H7 (cell line): Measurements from ENCODE around the gene FOXN3. TPM values are rescaled to one million over a fixed set of nuclear protein-coding genes. Genes with fewer than 3 reads are reported as not detected.
"Not testable (repeated sequence)": the region's sequence is repeated elsewhere in the genome, so short reads cannot be mapped to it uniquely, and the experiment has no call there.

Experiments
- DNase-seq: peaks from one replicate; pipeline ENCODE4 v3.0.0; 2012
- H3K27me3 ChIP-seq: 2 replicates; pipeline ENCODE4 v1.6.0; 2011; ENCODE audit warnings: mild to moderate bottlenecking, low read length; ENCODE audit not compliant: control insufficient read depth, insufficient read depth
- H3K36me3 ChIP-seq: replicated peaks from 2 replicates; pipeline ENCODE4 v1.5.1; 2011; ENCODE audit warnings: low read length; ENCODE audit not compliant: control insufficient read depth, insufficient read depth
- H3K4me3 ChIP-seq: 2 replicates; pipeline ENCODE4 v1.5.1; 2011; ENCODE audit warnings: low read depth, mild to moderate bottlenecking, control low read depth, low read length, moderate library complexity; ENCODE audit not compliant: insufficient read depth
- total RNA-seq: library from RNA; depleted of rRNA; stranded (reverse); fragments of >200 nt; shearing (Covaris generic); gene quantifications from 2 replicates; pipeline ENCODE4 v1.2.3, GENCODE V29; 2014

Gene FOXN3
- total RNA-seq, 1 experiment from 2014 or later: 64.6 TPM

DNA sequence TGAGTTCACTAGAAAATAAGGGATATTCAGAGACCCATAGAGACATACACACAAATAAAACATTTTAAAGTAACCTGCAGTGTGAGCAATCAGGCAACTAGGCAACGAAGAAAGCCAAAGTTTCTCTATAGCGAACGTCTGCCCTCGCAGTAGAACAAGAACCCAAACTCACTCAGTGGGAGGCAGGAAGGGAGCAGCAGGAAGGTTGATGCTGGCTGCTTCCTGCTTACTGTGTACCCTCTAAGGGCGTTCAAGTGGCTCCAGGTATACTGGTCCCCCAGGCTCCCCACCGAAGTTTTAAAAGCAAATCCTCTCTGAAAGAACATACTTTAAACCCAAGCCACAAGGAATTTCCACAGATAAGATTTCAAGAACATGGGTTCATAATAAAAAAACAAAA, 249.3 kb downstream of the FOXN3 start:
- H3K36me3 ChIP-seq: peaks cover 2% of the 10 kb centered on the region
- H3K4me3 ChIP-seq: no peak overlapping the region
- DNase-seq: peak; percentile 29
- H3K27me3 ChIP-seq: no peaks in the 10 kb centered on the region

DNA sequence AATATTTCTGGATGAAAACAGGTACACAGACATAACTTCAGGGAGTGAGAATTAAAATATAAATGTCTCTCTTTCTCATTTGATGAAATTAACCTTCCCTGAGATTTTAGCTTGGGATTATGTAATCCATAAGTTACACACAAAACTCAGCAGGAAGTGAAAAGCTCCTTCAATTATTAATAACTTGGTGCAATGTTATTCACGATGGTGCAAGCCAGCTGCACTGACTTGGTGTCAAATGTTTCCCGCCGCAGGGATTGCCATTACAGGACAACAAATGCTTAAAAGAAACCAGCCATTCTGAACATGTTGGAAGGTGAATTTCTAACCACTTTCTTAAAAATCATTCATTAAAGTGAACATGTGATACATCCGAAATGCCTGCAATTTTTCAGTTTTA, 250.4 kb downstream of the FOXN3 start:
- no peaks in the 10 kb centered on the region for H3K27me3 ChIP-seq

DNA sequence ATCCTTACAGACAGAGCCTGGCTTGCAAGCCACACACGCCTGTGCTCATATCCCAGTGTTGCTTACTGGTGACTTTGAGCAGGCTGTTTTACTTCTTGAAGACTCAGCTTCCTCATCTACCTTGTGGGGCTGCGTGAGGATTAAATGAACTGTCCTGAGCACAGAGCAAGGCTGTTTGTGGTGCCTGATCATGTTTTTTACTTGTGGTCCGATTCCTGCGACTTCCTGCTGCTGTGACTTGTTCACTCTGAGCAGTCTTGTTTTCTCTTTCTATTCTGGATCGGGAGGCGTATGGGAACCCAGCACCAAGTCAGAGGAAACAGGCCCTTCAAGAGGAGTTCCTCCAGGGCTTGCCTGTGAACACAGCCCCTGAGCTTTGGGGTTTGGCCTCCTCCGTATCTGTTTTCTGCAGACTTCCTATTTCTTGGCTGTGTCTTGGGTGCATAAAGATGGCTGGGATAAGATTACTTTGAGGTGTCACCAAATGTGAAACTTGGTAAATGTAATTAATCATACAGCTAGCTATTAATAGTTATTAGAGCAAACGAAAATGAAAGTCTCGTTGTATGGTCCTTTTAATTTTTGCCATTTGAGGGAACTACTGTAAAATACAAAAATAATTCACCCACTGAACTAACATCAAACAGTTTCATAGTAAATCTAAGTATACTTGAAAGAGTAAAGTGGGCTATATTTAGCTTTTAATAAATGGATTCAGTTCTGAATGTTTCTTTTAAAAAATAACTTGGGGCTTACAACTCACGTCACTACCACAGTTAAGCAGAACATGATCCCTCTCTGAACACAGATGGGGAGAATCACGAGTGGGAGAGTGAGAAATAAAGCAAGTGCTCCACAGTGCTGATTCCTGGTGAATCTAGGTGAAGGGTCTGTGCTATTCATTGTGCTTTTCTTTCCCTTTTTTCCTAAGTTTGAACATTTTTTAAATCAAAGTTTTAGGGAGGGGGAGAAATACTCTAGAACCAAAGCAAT, 251.5 kb downstream of the FOXN3 start:
- peaks cover 7% of the 10 kb centered on the region for H3K36me3 ChIP-seq
- H3K4me3 ChIP-seq: no peak overlapping the region
- H3K27me3 ChIP-seq: no peaks in the 10 kb centered on the region
- DNase-seq: no peak

More for the DNA sequence above, 250.4 kb downstream of the FOXN3 start:
- no peak overlapping the region for H3K4me3 ChIP-seq
- H3K36me3 ChIP-seq: peaks cover 7% of the 10 kb centered on the region
- DNase-seq: no peak

DNA sequence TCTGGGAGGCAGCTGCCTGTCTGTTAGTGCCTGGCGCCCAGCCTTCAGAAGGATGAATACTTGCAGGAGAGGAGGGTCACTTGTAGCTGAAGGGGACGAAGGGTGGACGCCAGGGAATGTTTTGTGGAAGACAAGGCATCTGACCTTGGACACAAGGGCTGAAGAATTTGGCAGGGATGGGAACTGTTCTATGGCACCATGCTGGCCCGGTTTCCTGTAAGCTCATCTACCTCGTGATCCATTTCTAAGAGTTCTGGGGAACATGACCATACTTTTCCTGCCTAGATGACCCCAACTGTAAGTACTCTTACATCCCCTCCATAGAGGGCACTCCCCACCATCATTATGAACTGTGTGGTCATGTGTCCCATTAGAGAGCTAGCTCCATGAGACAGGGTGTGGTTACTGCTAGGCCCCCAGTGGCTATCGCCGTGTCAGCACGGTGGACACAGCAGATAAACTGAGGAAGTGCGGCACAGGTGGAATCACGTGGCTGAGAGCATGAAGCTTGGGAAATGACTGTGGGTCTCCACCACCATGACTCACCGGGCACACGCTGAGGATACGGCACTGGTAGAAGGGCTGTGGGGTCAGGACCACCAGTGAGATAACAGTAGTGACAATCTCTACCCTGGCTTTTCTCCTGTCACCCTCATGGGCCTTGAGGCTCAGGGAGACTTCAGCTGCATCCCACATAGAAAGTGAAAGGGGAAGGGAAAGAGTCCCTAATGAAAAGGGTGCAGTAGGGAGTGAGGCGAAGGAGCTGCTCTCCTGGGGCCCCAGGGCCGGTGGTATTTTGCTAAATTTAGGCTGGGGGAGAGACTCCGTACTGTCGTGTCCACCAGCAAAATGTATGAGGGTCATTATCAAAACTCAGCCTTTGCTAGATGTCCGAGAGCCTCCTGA, 252.6 kb downstream of the FOXN3 start:
- Histone ChIP-seq H3K4me3 (no peak overlapping the region), H3K27me3 (no peaks in the 10 kb centered on the region), H3K36me3 (peaks cover 7% of the 10 kb centered on the region)
- no peak for DNase-seq

DNA sequence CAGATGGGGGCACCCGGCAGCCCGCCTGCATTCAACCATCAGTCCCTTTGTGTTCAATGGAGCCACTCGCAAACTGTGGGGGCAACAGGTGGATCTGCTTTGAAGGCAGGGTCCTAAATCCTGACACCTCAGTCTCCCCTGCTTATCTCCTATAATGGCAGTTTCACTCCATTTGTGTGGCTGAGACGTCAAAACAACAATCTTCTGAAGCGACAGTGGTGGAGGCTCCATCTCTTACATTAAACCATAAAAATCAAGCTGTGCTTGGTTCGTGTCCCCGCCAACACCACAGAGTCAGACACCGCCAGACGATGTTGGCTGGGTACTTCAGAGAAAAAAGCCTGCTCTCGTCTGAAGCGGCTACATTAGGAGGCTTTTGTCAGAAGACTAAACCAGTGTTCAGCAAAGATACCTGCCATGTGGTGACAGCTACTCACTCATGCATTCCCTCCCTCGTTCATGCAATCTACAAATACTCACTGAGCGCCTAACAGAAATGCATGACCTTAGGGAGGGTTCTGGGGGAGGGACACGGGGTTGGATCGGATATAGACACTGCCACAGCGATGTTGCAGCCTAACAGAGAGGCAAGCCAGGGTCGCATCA, 253.9 kb downstream of the FOXN3 start:
- Histone ChIP-seq H3K27me3 (no peaks in the 10 kb centered on the region), H3K4me3 (no peak overlapping the region), H3K36me3 (peaks cover 7% of the 10 kb centered on the region)
- no peak for DNase-seq

DNA sequence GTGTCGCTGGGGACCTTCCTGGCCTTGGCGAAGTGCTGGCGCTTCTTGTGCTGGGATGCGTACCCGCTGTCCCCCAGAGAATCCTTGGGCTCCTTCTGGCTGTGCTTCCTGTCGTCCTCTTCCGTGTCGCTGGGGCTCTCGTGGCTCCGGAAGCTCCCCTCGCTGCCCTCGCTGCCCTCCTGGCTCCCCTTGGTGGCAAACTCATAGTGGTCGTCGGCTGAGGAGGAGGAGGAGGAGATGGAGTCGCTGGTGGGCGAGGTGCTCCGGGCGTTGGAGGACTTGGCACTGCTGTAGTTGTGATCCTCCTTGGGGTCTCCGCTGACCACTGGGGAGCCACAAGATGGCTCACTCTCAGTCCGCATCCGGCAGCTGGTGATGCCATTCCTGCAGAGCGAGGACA, 254.4 kb downstream of the FOXN3 start:
- H3K27me3 ChIP-seq: no peaks in the 10 kb centered on the region
- H3K36me3 ChIP-seq: peaks cover 7% of the 10 kb centered on the region
- no peak for DNase-seq
- no peak overlapping the region for H3K4me3 ChIP-seq

DNA sequence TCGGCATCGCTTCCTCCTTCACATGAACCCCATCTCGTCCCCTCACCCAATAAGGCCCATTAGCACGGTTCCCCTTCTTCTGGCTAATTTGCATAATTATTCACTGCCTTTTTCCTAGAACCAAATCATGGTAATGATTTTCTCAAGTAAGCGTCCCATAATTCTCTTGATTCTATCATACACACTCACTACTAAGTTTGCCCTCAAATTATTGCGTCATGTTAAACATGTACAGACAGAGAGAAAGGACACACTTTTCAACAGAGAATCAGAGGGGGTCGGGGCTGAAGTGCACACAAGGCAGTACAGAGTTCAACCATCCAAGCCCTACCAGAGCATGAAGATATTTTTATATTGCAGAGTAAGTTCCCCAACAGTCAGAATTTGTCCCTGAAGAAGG, 256.6 kb downstream of the FOXN3 start:
- DNase-seq: no peak
- Histone ChIP-seq H3K27me3 (no peaks in the 10 kb centered on the region), H3K36me3 (peaks cover 7% of the 10 kb centered on the region), H3K4me3 (no peak overlapping the region)

DNA sequence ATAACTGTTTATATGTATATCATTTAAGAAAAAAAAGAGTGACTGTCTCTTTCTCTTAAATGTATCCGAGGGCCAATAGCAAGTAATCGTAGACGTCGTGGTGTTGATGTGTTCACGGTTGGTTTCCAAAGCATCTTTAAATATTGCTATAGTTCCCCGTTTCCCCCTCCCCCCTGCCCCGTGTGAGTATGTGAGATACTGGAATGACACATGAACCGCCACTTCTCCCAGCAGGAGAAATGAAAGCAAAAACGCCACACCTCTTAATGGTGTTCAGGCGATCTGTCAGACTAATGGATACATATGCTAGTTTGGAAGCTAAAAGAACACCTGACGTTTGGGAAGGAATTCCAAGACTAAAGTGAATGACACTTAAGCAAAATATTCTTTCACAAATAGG, 258.3 kb downstream of the FOXN3 start:
- no peaks in the 10 kb centered on the region for H3K27me3 ChIP-seq
- peaks cover 8% of the 10 kb centered on the region for H3K36me3 ChIP-seq
- H3K4me3 ChIP-seq: no peak overlapping the region
- no peak for DNase-seq

DNA sequence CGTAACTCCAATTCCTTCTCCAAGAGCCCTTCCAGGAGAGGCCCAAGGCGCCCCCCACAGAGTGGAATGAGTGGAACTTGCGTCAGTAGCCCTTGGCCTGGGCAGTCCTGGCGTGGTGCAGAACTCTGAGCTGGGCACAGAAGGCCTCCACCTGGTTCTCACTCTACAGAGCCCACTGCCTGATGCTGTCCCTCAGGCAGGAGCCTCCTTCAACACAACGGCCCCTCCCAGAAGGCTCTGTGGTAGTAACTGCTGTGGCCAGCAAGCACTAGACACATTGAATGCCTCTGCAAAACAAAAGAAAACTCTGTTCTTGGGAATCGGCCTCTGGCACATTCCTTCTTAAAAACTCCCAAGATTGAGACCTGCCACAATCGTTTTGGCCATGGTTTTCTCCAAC, 258.9 kb downstream of the FOXN3 start:
- H3K4me3 ChIP-seq, H3K27me3 ChIP-seq, DNase-seq, H3K36me3 ChIP-seq: not testable (repeated sequence)

DNA sequence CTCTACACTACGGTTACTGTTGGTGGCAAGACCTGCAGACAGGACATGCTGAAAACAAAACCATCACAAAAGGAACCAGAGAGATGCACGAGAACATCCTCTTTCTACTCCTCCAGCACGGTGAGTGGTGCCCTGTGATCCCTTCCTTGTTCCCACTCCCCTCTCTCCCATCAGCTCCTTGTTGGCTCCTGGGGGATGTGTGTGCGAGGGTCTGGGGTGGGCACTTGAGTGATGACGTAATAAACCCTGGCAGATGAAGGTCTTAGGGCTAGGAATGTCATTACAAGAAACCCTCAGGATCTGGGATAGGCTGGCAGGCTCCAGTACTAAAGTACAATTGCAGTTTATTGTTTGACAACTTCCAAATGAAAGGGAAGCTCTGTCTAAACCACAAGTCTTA, 261.5 kb downstream of the FOXN3 start:
- DNase-seq: no peak
- H3K36me3 ChIP-seq: peaks cover 2% of the 10 kb centered on the region
- no peak overlapping the region for H3K4me3 ChIP-seq
- H3K27me3 ChIP-seq: no peaks in the 10 kb centered on the region

DNA sequence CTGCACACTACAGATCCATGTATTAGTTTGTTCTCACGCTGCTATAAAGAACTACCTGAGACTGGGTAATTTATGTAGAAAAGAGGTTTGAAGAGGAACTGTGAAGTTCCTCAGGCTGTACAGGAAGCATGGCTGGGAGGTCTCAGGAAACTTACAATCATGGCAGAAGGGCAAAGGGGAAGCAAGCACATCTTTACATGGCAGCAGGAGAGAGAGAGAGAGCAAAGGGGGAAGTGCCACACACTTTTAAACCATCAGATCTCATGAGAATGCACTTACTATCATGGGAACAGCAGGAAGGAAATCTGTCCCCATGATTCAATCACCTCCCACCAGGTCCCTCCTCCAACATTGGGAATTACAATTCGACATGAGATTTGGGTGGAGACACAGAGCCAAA, 265.3 kb downstream of the FOXN3 start:
- not testable (repeated sequence) for H3K4me3 ChIP-seq, H3K27me3 ChIP-seq, DNase-seq, H3K36me3 ChIP-seq

DNA sequence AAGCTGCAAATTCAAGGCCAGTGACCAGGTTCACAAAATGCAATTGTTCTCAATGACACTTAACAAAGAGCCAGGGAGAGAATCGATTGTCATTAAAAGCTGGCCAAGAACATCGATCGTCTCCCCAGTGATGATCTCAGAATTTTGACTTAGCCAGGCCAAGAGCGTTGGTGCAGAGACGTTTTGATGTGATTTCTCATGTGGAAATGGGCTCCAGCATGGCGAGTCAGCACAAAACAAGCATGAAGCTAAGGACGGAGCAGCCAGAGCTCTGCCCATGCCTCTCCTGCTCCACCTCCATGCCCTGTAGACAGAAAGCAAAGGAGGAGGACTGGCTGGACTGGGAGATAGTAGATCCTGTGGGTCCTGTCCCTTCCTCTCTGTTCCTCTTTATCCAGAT, 270.8 kb downstream of the FOXN3 start:
- Histone ChIP-seq H3K27me3 (peaks cover 2% of the 10 kb centered on the region; the same call in 1 of the 2 replicates), H3K4me3 (no peak overlapping the region), H3K36me3 (no peaks in the 10 kb centered on the region)
- DNase-seq: no peak

DNA sequence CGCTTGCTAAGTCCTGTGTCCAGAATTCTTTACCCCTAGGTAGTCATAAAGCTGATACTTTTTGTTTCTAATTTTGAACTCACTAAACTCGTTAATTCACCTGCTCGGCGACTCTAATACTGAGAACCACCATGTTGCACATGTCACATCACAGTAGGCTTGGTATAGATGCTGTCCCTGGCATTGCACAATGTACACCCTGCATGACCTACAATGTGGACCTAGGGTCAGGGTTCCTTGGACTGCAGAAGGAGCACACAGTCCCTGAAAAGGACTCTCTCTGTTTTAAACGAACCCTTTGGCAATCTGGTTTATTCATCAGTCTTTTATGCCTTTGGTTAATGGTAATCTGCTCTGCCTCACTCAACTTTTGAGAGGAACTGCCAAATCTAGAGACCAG, 272.4 kb downstream of the FOXN3 start:
- Histone ChIP-seq H3K27me3 (peaks cover 2% of the 10 kb centered on the region; the same call in 1 of the 2 replicates), H3K36me3 (no peaks in the 10 kb centered on the region), H3K4me3 (no peak overlapping the region)
- DNase-seq: no peak

DNA sequence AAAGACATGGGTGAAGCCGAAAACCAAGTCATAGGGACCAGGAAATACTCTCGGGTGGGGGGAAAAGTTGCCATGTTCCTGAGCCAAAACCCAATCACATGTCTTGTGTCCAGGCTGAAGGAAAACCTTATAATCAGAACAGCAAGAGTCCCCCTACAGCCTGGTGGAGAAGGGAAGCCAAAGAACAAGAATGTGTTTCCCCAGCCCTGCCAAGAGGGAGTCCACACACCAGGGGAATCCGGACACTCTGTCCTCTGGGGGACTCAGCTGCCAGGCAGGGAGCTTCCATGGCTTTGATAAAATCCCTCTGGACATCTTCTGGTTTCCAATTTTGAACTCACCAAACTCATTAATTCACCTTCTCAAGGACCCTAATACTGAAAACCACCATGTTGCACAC, 273.0 kb downstream of the FOXN3 start:
- peaks cover 2% of the 10 kb centered on the region; the same call in 1 of the 2 replicates for H3K27me3 ChIP-seq

More for the DNA sequence above, 273.0 kb downstream of the FOXN3 start:
- DNase-seq: no peak
- H3K36me3 ChIP-seq: no peaks in the 10 kb centered on the region
- H3K4me3 ChIP-seq: no peak overlapping the region
